GM21717 (cell line): ENCODE data around the gene CACNA1C.

Experiments
- ATAC-seq: cut with Tn5 transposase; IDR thresholded peaks from one replicate; pipeline ENCODE4 v1.9.1; 2021; ENCODE audit warnings: mild to moderate bottlenecking, moderate library complexity; ENCODE audit not compliant: unreplicated experiment

Gene CACNA1C

DNA sequence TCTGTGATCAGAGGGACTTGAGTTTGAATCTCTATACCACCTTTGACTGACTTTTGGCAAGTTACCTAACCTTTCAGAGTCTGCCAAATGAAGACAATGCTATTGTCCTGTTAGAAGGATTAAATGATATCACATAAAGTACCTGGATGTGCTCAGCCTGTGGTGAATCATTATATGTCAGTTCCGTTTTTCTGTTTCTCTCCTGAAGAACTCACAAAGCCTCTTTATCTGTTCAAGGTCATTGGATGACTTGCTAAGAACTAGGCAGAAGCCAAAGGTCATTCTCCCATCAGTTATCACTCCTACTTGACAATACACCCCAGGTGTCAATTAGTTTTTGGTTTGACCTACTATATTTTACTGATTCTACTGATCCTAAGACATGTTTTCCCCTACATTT, 174.6 kb downstream of the CACNA1C start:
- ATAC-seq: no peak

DNA sequence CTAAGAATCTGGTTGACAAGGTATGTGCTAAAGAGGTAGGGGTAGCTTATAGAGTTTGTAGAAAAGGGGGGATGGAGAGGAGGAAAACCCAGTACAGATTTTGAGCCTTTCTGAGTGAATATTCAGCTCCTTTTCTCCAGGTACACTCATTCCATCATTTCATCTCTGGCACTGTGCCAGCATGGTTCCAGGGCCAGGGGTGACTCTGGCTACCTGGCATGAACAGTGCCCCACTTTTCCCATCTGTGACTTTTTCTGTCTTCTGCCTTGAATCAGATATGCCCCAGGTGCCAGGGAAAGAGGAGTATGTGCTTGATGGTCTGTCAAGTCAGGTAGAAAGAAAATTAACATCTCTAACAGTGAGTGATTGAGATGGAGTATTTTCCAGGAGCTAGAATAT, 175.7 kb downstream of the CACNA1C start:
- ATAC-seq: no peak

DNA sequence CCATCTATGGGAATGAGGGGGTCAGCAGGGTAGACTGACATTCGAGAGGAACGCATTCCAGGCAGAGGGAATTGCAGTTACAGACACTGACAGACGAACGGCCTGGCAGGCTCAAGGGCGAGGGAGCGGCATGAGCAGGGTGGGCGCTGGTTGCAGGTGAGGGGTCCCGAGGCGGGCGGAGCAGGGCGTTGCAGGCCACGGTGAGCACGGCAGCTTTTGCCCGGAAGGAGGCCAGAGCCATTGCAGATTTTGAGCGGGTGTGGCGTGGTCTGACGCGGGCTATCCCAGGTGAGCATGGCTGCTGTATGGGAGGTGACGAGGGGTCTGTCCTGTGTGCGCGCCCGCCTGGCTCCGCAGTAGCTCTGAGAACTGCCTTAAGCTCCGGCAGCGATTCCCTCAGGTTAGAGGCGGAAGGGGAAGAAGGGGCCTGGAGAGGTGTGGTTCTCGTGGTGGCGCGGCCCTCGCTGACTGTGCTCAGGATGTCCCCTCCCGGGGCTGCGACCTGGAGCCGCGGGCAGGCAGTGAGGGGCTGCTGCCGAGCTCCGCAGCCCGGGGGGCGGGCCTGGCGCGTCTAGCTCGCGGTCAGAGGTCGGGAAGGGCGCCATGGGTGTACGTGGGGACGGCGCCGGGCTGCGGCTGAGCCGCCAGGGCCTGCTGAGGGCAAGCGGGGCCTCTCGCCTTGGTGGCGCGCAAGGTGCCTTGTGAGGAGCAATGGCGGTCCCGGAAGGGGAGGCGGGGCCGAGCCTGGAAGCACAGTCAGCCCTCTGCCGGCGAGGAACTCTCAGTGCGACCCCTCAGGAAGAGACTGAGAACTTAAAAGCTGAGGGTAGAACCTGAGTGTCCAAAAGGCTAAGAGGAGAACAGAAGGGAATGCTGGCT, 177.1 kb downstream of the CACNA1C start:
- no peak for ATAC-seq

DNA sequence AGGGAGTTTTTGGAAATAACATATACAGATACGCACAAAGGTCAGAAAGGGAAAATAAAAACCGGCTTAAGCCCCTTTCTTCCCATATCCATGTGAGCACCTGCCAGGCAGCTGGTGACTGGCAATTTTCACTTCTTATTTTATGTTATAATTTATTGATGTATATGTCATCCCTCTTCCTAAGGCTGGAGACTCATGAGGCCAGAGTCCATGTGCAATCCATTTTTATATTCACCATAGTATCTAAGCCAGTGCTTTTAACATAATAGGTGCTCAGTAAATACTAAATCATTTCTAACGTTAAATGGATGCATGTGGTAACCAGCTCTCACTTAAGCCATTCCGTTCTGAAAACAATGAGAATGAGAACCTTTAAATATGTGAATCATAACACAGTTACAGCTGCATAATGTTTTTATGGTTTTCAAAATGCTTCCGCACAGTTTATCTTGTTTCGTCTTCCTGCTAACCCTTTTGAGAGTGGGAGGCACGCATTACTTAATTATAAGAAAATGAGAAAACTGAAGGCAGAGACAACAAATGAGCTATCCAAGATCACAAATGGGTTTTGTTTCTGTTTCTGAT, 178.3 kb downstream of the CACNA1C start:
- ATAC-seq: no peak

DNA sequence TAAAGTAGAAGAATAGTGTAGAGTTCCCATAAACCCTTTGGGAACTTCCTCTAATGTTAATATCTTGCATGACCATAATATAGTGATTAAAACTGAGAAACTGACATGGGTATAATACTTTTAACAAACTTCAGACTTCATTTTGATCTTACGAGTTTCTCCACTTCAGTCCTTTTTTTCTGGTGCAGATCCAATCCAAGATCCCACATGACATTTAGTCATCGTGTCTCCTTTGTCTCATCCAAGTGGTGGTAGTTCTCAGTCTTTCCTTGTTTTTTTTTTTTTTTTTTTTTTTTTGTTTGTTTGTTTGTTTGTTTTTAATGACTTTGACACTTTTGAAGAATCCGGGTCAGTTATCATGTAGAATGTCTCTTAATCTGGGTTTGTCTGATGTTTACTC, 179.2 kb downstream of the CACNA1C start:
- no peak for ATAC-seq

DNA sequence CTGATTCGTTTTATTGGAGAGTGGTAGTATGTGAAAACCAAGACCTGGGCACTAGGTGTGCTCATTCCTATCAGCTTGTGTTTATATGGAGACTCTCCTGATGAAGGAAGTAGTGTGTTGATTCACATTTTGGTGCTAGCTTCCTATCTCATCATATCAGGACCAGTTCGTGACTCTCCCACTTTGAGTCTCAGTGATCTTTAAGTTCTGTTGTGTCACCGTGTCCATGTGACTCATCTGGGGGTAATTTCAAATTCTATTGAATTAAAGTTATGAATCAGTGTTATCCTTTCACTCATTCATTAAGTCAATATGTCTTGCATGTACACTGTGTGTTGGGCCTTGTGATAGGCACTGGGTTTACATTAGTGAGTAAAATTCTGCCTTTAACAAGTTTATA, 180.2 kb downstream of the CACNA1C start:
- no peak for ATAC-seq

DNA sequence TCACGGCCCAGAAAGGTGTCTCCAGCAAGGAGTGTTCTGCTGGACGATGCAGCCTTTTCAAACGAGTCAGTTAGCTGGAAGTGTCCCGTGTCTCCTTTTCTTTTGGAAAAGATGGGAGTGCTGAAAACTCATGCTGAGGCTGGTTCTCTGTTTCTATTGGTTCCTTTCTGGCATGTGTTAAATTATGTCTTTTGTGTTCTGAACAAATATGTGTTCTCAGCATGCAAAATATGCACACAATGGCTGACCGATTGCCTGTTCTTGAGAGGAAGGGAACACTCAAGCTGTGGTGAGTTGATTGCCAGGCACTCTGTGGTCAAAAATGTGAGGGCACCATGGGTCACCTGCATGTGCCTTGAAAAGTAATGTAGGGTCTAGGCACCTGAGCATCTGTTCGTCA, 181.3 kb downstream of the CACNA1C start:
- no peak for ATAC-seq

DNA sequence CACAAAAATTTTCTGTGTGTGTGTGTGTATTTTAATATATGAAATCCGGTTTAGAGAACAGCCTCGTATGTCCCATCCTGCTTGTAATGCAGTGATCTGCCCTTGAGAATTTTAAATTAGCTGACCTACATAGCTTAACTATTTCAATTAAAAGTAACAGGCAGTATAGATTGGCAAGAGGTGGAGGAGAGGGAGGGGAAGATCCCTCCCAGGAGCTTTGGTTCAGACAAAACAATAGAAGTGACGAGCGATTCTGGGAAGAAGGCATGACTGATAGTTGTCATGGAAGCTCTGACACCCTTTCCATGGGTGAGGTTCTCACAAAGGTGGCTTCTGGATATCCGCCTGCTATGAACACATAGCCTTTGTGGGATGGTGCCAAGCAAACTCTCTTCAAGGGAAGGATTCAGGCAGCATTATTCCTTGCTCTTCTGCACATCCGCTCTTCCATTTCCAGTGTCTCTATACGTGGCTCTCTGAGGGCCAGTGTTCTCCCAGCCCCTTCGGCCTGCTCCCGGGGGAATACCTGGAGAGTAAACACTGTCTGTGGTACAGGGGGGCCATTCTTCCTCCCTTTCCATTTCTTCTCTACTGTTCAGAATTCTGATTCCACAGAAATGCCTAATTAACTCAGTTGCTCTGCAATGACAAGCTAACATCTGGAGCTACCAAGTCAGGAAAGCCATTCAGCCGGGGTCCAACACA, 182.0 kb downstream of the CACNA1C start:
- ATAC-seq: no peak

DNA sequence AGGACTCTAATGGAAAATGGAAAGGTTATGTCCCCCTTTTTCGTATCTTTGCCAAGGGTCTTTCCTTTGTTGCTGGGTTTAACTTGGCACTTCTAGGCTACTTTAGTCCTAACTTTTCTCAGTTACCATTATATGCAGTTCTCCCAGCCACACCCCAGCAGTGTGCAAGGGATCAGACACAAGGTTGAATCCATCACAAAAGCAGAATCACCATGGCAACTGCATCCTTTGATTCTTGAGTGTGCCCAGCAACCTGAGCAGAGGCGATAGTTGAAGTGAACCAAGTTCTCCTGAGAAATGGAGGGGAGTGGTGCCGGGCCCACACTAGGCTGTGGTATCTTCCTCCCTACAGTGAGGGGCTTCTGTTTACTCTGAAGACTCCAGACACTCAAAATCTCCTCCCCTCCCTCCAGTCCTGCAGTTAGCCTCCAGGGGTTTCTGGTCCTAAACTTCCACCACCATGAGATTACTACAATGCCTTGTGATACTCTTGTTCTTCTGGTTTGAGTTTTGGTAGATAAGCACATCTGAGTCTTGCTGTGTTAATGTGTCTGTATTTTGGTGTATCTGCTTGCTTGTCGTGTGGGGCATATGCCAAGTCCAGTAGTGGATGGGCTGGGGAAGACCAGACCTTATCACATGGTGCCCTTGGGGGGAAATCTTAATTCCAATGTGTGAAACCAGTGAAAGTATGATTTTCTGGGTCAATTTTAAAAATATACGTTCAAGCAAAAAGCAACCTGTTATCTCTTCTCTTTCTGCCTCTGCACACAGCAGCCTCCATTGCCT, 183.9 kb downstream of the CACNA1C start:
- ATAC-seq: no peak

DNA sequence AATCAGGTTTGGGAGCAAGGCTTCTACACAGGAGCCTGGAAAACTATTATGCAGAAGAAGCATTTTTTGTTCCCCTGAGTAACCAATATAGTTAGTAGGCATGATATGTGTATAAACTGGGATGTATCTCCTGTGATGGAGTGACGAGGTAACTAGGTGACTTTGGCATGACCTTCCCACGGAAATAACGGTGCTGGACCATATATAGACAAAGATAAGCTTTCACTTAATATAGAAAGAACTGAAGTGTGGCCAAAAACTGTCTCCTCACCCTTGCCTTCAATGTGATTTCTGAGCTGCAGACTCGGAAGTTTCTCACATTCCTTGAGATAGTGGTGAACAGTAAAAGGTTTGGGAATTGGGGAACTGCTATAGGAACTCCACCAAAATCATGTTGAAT, 185.3 kb downstream of the CACNA1C start:
- no peak for ATAC-seq

DNA sequence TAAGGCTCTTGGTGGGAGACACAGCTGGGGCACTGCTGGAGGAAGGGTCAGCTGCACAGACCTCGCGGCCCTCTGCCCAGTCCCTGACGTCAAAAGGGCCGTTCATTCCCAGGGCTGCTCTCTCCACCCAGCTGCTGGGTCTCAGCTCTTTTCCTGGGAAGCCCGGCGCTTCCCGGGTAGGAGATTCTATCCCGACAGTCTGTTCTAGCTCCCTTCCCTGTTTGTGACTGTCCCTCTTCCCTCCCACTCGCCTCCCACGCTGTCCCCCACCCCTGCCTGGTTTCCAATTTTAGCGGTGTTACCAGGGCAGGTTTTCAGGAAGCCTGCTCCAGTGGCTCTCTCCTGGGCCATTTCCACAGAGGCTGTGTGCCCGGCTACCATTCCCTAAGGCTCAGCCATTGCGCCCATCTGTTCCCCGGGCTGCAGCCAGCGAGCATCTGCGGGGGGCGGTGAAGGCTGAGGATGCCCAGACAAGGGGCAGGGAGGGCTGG, 186.6 kb downstream of the CACNA1C start:
- ATAC-seq: no peak

DNA sequence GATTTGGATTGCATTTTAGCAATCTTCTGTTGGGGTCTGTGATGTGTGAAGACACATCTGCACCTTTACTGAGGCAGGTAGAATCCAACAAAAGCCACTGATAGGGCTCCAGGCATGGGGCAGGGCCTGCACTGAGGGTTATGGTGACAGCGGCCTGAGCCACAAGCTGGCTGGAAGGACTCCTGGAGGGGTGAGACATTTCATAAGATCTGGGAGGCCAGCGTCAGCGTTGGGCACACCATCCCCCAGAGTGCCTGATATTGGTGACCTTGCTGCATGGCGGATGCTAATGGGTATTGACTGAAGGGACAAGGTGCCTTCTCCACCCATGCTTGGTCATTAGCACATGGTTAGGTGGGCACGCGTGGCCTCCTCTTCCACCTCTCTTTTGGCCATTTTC, 187.6 kb downstream of the CACNA1C start:
- no peak for ATAC-seq

DNA sequence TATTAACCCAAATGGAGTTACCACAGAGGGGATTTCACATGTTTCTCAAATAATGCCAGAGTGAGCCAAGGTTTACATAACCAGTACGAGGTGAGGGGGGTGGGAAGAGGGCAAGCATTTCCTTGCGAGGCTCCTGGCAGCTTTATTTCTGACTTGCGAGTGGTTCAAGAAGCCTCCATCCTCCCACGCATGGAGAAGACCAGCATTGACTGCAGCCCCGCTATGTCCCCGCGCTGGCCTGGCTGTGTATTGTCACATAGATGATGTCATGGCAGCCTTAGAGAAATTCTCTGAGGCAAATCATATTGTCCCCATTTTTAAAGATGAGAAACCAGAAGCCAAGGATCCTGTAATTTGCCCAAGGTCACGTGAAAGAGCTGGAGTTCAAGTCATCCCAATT, 188.2 kb downstream of the CACNA1C start:
- no peak for ATAC-seq

DNA sequence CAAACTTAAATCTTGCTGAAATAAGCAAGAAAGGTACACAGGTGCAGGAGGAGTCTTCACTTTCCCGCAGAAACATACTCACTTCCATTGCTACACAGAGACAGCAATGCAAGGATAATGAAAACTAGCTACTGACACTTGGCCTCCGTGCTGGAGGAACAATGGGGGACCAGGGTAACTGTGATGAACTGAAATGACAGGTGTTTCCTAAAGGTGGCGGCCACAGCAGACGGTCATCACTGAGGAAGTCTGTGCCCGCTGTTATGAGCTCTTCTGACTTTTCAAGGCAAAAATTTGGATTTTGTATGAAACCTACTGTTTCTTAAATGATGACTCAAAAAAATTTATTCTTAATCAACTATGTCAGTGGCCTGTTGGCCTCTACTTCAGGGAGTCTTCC, 189.4 kb downstream of the CACNA1C start:
- no peak for ATAC-seq

DNA sequence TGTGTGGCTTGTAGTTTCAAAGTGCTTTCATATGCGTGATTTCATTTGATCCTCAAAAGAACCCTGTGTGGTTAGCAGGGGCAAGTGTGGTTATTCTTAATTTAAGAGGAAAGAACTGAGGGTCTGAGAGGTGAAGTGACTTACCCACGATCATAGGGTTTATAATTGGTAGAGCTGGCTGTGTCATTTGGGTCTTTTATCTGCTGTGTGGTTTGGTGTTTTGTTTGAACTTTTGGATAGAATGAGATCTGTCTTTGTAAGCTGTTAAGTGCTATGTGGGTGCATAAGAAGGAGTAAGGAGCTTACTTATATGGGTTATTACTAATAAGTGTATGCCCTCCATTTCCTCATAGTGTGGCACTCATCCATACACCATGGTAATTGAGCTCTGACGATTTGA, 190.0 kb downstream of the CACNA1C start:
- ATAC-seq: no peak

DNA sequence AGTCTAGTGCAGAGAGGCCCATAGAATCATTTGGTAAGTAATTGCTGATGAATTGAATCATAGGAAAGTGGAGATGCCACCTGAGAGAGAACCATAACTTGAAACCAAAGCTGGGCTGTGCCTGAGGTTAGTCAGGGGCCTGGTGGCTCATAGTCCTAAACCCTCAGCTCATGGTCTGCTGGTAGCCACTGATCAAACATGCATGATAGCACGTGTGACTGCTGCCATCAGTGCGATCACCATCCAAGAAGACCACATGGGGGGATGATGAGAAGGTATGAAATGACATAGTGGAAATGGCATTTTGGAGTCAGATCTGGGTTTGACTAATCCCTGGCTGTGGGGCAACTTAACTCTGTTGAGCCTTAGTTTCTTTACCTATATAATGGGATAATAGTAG, 190.5 kb downstream of the CACNA1C start:
- no peak for ATAC-seq

DNA sequence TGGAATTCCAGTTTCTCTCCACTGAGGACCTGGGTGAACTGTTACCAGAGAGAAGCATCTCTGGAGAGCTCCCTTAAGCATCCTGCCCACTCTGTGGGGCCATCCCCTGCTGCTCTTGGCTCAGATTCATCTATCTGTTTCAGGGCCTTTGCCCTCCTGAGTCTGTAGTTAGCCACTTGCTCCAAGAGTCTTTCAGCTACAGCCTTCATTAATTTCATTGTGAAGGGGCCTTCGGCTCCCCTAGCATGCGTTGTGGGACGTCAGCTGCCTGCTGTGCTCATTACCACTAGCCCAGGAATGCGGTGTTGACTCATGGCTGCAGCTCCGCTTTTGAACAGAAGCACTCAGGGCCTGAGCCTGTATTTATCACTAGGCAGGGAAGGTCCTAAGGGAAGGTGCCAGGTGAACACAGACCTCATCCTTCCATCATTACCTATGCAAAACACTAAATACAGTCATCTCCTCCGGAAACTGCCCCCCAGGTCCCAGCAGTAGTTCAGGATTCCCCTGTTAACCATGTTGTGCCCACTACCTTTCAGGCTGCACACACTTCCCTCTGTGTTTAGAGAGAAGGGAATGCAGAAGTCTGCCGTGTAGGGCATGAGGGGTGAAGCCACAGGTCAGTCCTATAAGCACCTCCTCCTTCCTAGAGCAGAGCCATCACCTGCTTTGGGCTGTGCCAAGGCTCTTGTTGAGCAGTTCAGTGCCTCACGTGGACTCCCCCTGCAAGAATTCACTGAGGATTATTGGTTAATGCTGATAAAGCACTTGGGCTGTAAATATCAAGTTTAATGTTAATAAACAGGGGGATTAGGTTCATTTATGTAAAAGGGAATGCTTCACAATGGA, 191.4 kb downstream of the CACNA1C start:
- ATAC-seq: no peak

DNA sequence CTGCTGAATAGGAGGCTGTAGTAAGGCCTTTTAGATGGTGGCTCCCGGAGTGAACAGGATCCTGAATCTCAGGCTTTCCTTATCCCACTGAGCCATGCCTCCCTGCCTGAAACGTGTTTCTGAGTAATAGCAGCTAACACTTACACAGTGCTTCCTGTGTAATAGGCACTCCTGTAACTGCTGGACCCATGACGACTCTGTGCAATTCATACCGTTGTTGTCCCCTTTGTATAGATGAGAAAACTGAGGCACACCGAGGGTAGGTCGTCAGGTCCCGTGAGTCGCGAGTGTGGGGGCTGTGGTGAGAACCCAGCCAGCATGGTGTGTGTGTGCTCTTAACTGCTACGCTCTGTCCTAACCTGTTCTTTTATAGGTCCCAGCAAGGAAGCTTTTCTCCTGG, 193.6 kb downstream of the CACNA1C start:
- ATAC-seq: no peak

DNA sequence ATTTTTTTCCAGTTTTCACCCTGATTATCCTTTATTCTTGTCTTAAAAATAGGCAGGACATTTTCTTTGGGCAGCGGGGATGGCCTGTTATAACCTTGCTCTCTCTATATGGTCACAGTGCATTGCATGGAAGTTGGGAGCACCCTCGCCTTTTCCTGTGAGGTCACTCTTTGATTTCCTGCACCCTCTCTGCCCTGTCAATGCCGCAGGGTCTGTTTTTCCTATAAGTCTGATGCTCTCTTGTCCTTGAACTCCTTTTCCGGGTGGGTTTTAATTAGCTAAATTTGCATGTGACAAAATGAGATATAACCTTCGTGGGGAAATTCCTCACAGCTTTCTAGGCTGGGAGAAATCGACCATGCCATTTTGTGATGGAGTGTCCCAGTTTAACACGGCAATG, 194.3 kb downstream of the CACNA1C start:
- ATAC-seq: no peak

DNA sequence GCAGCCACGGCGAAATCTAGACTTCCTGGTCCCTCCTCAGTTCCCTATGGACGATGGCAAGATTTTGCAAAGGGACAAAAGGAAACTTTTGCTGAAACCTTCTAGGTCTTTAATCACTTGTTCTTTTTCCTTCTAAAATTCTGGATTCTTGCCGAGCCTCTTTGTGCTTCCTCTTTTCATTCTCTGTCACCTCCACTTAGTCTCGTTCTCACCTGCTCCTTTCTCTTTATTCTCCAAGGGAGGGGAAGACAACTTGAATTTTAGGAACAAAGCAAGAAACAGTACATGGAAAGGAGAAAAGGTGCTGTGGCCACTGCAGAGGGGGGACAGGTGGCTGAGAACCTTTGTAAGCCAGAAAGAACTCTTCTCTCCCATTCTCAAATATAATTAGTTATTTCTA, 194.8 kb downstream of the CACNA1C start:
- ATAC-seq: no peak
